ENCODE results near the gene ITGB4.
"Not testable (repeated sequence)": the region's sequence is repeated elsewhere in the genome, so short reads cannot be mapped to it uniquely, and the experiment has no call there.

The ITGB4 gene

DNA sequence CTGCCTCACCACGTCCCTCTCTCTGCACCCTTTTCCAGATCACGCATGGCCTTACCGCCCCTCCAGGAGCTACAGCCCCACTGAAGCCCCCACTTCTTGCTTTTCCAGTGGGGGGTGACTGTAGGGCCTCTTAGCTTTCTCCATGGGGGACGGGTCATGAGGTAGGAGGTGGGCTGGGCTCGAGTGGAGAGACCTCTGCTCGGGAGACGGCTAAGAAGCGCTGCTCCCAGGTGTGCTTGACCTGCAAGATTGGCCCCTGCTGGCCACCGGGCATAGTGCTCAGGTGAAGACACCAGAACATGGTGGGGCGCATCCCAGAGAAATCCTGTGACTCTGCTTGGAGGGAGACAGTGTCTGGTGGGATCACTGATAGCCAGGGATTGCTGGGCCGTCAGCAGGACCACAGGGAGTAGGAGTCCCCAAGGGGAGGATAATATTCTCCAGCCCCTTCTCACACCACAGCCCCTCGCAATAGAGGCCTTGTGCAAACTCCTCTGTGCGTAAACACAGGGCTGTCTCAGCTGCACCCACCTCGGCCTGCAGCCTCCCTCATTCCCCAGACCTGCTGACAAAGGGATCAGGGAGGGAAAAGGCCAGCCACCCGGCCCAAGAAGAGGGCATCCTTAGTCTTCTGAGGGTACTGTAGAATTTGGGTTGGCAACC lies 52.7 kb downstream of the ITGB4 start:
- DNase-seq = no peak

DNA sequence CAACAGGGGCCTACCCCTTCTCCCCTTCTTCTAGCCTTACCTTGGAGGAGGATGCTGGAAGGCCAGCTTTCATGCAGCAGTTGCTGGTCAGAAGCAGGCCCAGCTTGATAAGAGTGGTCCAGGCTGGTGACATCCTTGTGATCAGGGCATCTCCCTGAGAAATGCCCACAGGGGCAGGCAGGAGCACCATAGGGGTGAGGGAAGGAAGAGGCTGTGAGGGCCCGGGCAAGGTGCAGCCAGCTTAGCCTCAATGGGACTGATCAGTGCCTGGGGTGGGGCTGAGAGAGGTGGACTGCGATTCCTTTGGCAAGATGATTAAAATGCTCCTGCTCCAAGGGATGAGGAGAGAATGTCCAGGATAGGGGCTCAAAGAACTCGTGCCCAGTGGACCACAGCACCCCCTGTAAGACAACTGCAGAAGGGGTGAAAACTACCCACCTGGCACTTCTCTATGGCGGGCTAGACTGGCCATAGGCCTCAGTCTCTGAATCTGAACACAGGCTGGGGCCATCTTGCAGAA lies 53.3 kb downstream of the ITGB4 start:
- no peak for DNase-seq

DNA sequence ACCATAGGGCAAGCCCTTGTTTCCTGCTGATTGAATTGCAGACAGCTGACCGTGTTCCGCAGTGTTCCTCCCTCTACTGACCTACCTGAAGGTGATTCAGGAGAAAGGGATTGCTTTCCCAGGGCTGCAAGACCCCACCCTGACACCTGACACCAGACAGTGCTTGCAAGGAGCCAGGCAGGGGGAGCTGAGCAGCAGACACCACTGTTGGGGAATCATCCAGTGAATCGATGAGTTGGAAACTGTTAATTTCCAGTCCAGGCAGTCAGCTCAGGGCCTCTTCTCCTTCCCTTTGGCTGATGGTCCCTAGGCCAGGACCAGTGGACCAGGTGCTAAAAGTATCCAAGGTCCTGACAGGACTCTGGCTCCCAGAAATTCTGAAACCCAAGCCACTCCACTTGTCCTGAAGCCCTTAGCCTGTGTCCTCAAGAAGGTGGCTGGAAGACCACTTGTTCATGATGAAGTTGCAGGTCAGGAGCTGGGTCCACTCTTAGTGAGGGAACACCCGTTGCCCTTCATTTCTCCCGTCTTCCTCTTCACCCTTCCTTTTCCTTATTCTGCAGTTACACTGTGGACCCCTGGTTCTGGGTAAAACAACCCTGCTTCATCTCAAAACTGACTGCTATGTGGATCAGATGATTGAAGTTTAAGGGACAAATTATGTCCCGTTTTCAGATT lies 53.9 kb downstream of the ITGB4 start:
- no peak for DNase-seq

DNA sequence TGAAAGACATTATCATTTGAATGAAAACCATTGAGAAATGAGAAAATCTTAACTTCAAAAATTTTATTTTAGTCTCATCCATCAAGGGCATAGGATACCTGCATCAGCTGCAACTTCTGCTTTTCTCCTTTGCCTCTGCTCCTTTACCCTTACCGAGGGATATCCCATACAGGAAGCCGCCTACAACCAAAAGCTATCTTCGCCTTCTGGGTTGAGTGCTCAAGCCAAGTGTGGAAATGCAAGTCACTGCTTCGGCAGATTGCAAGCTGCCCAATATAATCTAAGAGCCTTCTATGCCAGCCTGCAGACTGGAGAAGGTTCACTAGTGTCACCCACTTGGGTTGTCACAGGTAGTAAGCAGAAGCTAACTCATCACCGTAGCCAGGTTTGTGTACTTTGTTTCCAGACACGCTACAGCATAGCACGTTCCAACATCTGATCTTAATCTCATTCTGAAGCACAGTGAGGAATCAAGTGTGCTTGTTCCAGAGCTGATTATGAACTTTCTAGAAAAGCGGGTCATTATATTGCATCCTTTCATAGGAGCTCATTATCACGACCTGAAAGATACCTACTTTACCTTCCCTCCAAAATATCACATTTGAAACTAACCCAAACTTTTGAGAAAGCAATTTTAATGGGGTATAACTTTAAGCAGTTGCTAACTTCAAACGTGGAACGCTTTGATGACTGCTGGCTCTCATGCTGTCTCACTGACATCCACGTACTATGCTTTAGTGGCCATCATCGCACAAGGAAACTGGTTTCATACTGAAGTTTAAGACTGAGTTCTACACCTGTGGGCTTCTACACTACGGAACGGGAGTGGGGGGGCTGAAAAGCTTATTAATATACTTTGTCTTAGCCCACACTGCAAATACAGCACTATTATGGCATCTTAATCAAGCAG lies 55.4 kb downstream of the ITGB4 start:
- peak; percentile 51 for DNase-seq

DNA sequence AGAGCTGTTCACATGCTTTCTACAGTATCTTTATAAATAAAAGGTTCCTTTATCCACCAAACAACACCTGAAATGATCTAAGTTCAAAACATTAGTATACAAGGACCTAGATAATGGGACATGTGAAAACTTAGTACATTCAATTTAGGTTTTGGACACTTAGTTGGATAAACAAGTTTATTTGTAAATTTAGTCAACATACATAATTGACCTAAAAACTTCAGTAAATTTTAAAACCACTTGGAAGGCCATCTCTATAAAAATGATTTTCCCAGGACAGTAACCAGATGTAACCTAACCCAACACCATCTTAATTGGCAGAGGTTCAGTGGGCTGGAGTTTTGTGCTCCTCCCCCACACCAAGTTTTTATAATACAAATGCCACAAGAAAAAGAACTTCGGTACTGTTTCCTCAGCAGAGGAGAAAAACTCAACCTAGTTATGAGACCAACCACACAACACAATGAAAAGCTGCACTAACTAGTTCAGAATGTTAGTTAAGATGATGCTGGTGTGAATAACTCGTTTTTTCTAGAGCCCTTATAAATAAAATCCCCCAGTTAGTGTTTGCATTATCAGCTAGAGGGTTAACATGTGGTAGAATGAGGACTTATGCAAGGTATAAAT lies 56.1 kb downstream of the ITGB4 start:
- DNase-seq = no peak

DNA sequence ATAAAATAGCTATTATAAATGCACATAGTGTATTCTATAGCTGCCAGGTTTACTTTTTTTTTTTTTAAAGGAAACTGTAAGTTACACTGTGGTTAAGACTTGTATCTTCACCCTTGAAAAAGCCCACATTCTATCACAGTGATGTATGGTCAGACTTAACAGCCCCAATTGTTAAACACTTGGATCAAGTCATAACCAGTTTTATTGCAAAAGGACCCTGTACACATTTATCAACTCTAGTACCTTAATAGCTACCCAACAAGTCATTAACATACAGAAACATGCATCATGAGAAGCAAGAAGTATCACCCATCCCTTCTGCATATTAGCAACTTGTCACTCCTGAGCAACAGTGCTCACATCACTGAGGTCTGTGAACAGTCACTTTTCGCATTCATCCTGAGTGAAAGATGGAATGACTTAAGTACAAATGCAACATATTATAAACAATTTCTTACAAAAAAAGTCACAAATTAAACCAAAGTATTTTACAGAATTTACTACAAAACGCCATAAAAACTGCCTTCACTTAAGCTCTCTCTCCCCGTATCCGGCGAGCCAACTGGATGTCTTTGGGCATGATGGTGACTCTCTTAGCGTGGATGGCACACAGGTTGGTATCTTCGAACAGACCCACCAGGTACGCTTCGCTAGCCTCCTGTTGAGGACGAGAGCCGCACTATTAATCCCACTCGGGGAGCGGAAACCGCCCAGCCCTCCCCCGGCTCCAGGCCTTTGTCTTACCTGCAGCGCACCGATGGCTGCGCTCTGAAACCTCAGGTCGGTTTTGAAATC lies 57.0 kb downstream of the ITGB4 start:
- DNase-seq = not testable (repeated sequence)

DNA sequence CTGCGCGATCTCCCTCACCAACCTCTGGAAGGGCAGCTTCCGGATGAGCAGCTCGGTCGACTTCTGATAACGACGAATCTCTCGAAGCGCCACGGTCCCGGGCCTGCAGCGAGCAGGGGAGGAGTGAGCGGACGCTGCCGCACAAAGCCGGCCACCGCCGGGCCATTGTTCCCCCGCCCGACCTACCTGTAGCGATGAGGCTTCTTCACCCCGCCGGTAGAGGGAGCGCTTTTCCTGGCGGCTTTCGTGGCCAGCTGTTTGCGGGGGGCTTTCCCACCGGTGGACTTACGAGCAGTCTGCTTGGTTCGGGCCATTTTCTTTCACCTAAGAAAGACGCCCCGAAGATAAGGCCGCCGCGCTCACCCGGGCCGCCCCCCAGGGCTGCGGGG lies 57.6 kb downstream of the ITGB4 start:
- DNase-seq = no peak

DNA sequence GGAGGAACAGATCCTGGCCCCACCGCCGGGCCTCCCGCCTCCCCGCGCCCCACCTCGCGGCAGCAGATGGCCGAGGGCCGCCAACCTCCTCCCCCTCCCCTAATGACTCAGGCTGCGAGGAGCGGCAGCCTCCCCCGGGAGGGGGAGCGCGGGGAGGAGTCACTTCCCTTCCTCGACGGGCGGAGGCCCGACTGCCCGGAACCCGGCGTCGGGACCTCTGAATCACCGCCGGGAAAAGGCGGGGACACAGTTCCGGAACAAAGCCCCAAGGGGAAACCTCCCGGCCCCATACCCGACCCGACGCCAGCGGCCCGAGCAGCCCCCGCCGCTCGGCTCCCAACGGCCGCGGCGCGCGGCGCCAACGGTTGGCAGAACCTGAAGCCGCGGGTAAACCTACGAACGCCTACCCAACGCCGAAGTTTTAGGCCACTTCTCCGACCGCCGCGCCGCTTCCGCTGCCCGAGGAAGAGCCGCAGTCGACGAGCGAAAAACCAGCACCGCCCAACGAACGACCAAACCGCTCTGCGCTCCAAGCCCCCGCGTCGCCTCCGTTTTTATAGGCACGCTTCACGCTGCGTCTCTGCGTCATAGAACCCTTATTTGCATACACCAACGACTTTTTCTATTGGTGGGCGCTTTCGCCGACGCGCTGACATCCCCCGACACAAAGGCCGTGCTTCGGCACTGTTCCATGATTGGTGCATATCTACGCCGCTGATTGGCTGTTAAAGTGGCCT lies 58.2 kb downstream of the ITGB4 start:
- peak; percentile 88 for DNase-seq

DNA sequence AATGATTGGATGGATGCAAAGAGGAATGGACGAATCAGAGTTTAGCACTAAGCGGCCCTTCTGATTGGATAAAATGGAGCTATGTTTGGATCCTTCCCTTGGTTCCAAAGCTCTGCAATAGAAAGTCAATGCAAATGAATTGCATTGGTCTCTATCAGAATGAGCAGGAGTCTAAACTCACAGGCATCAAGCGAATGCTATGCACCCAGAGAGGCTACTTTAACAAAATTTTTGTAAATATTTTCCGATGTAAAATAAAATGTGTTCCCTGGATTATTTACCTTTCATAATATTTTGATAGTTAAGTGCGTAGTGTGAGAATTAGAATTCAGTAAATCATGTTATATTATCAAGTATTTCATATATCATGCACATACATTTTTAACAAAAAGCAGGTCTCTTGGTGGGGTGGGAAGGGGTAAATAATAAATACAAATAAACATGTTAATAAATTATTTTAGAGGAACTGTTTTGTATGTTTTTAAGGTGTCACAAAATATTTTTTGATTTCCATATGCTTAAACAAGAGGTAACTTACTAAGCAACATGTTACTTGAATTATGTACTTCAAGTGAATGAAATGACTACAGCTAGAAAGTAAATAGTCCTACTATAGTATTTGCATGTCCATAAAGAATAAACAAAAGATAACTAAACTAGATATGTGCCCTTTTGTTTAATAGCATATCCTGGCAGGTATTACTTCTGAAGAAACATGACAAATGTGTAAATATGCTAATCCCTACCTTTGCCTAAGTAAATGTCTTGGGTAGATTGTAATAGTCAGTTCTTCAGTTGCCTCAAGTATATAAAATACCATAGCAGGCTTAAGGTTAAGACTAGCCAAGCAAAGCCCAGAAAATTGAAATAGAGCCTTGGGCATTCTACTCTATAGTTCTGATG lies 59.0 kb downstream of the ITGB4 start:
- DNase-seq = no peak

DNA sequence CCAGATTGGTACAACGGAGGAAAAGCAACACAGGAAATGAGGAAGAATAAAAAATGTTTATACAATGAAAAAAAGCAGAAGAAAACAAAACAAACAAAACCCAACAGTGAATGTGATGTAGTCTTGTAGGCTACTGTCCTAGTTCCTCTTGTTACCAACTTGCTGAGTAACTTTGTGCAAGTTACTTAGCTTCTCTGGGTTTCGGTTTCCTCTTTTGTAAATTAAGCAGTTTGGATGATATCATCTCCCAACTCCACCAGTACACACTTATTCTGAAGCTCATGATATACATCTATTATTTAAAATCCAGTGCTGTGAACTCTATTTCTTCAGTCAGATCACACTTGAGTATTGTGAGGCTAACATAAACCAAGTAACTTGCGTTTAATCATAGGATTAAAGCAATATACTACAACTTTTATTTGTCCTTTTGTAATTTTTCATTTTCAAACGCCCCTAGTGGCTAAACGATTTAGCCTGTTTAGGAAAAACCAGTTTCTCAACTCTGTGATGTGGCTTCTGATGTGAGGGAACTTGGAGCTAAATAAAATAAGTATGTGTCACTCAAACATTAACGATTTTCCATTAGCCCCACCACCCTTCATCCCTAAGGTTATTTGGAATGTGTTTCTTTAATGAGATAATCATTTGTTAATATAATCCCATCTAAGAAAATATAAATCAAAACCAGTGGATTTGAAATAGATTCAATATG lies 62.0 kb downstream of the ITGB4 start:
- DNase-seq = no peak

DNA sequence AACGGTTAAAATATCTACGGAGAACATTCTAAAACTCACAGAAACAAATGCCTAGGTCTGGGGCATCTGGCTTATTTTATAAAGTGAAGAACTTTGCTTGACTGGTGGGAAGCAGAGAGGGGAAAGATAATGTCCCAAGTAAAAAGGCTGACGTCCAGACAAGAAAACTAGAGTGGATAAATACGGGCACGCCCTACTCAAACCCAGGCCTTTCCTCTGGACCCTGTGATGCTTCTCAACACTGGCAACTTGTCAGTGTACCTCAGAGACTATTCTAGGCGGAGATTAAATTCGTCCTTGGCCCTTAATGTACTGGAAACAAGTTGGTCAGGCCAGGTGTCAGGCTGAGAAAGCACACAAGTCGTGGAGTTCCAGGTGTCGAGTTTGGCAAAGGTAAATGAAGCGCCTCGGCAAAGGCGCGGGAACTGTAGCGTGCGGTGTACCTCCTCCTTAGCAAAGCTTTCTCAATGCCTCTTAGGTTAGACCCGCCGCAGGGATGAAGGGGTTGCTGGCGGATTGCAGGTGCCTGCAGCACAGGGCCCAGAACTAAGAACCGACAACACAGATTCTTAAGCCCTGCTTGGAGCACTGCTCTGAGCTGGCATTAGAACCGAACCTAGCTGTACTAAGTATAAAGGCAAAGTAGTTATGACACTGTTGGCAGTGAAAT lies 62.7 kb downstream of the ITGB4 start:
- DNase-seq = no peak

DNA sequence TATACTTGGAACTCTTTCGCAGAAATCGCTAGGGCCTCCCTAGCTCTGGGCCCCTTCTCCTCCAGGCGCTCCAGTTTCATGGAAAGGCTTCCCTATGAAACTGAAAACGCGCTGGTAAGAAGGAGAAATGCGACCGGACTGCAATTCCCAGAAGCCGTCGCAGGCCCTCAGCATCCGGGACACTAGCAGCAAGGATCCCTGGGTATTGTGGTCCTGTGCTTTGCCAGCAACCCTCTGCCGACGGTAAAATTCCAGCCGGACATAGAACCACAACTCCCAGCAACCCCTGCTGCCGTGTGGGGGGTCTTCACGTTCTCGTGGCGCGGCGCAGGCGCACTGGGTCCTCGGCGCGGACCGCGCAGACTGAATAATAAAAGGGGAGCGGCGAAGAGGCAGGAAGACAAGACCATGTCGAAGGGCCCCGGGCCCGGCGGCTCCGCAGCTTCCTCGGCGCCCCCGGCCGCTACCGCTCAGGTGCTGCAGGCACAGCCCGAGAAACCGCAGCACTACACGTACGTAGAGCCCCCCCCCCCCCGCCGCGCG lies 63.3 kb downstream of the ITGB4 start, which contains the start of gene UNK:
Gene UNK (plus strand): TSS at position 334 of the 543 bp plus-strand sequence. CDS start 75 bp downstream, at position 409.
- peak; percentile 94 for DNase-seq

DNA sequence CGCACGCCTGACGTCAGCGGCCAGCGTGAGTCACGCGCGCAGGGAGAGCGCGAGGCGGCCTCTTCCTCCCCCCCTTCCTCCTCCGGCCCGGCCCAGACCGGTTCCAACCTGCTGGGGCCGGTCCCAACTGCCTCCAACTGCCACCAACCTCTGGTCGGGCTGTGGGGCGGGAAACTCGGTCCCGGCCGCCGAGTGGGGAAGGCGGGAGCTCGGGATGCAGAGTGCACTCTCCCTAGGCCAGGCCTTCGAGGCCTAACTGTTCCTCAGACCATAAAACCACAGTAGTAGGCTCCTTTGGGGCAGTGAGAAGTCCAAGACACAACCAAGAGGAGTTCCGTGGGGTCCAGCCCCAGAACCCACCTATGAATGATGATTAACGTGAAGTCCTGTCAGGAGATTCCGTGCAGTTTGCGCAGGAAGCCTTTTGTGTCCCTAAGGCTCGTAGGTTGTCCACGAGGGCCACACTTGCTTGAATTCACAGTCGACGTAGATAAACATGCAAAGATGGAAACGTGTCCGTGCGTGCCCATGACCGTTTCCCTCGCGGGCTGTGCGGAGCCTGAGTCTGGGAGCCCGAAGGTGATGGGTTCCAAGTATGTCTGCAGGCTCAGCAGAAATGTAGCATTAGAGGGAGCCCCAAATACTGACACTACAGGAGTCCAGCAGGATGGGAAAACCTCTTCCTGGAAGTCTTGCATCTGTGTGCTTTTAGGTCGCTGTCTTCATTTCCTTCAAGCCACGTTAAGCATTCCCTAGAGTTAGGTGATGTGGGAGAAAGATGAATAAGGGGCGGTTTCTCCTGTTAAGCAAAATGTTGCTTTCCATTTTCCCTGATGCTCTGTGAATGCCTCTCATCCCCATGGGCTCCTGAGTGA lies 64.0 kb downstream of the ITGB4 start:
- no peak for DNase-seq

DNA sequence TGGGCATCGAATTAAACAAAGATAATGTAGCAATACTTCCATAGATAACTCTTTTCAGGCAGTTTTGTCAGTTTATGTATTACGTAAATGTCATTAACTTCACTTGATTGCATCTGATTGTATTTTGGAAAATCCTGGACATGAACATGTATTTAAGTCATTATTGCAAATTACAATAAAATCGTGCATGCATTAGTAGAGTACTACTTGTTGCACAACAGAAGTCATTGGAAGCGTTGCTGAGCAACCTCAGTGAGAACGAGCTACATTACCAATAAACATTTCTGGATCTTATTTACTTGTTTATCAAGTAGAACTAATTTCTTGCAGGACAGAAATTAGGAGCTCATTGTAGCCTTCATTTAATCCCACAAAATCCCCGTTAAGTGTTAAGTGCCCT lies 70.0 kb downstream of the ITGB4 start:
- no peak for DNase-seq

DNA sequence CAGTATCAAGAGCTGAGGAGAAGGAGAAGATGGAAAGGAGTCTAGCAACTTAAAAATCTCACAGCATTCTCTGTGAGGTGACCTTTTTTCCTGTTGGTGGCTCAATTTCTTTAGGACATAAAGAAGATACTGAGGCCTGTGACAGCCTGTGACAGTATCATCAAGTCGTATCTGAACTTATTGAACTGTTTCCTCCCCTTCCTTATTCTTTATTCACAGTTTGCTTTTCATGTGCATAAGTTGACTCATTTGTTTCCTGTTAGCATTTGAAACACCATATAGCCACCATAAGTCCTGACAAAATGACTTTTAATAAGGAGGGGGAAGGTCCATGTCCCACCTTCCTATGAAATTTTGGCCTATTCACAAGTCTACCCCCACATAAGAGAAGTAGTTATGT lies 72.2 kb downstream of the ITGB4 start:
- DNase-seq = no peak

DNA sequence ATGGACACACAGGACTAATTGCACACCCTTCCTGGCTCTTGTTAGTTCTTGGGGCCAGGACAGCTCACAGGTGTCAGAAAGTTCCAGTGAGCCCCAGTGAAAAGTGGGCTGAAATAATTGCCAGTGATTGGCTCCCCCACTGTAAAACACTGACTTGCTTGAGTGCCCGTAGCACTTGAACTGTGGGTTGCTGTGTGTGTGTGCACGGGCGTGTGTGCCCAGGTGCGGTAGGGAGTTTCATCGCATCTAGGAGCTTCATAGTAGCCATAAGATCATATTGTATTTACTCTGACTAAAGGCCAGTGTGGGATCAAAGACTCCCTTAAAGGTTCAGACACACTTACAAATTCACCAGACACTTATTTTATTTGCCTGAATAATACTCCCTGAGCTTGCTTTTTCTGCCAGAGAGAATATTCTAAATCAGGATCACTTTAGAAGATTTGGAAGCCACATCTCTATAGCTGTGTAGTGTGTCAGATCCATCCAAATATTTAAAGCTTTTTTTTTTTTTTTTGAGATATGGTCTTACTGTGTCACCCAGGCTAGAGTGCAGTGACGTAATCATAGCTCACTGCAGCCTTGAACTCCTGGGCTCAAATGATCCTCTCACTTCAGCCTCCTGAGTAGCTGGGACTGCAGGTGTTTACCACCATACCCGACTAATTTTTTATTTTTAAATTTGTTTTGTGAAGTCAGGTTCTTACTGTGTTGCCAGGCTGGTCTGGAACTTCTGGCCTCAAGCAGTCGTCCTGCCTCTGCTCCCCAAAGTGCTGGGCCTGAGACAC lies 74.8 kb downstream of the ITGB4 start:
- no peak for DNase-seq

DNA sequence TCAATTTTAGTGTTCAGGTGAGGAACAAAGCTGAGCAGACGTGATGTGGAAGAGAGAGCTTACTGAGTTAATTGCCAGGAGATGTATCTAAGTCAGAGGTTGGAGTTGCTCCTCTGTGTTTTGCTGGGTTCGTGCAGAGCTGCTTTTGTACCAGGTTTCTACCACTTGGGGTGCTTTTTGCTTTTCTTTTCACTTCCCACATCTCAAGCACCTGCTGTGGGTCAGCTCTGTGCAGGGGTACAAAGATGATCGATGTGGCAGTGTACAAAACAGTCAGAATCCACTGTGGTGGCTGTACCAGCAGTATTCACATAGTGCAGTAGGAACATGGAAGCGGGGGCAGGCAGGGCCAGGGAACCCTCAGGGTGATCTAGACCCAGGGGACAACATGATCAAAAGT lies 78.1 kb downstream of the ITGB4 start:
- no peak for DNase-seq
